ENCODE data around the gene NAALADL2. TPM values are rescaled to one million over a fixed set of nuclear protein-coding genes. Genes with fewer than 3 reads are reported as not detected.
A peak's percentile ranks its signal among the peaks of the same experiment; 100 is the strongest.

Gene NAALADL2
- polyA plus RNA-seq, 1 experiment = 6.3 TPM

- ChIA-PET CTCF (no interaction called here), POLR2A (interaction anchor here (1.1 kb wide), 1 partner anchor 12 kb away, joined by 5 read pairs; no protein-coding TSS in a partner anchor)
- Histone ChIP-seq H3K27me3 (ENCODE audit: control insufficient read depth, insufficient read depth, low read length) (no peaks in the 10 kb centered on the region), H3K27ac (ENCODE audit: low read depth, low read length) (no peak overlapping the region), H3K4me3 (ENCODE audit: low read depth, low read length) (no peak overlapping the region), H3K9me3 (ENCODE audit: control insufficient read depth, insufficient read depth, low read length) (peaks cover 3% of the 10 kb centered on the region; the same call in 1 of the 2 replicates)
- TF ChIP-seq CTCF (IDR thresholded peaks at IDR 0.05; ENCODE audit: low read depth, low read length) = no peak
- DNase-seq (ENCODE audit: low read depth, low spot score) = peak; percentile 80
Measured at GRCh38 chr3:175398676-175399075, 539.5 kb downstream of the NAALADL2 start.

GRCh38 chr3:175399156-175399840 is 540.2 kb downstream of the NAALADL2 start:
- ChIA-PET POLR2A (interaction anchor here (1.1 kb wide), 1 partner anchor 11 kb away, joined by 5 read pairs; no protein-coding TSS in a partner anchor), CTCF (no interaction called here)
- no peak for TF ChIP-seq CTCF (IDR thresholded peaks at IDR 0.05; ENCODE audit: low read depth, low read length)
- Histone ChIP-seq H3K9me3 (ENCODE audit: control insufficient read depth, insufficient read depth, low read length) (peaks cover 3% of the 10 kb centered on the region; the same call in 1 of the 2 replicates), H3K4me3 (ENCODE audit: low read depth, low read length) (no peak overlapping the region), H3K27ac (ENCODE audit: low read depth, low read length) (peak overlapping the region; percentile 76), H3K27me3 (ENCODE audit: control insufficient read depth, insufficient read depth, low read length) (no peaks in the 10 kb centered on the region)
- DNase-seq (ENCODE audit: low read depth, low spot score) = no peak

GRCh38 chr3:175404027-175404426 is 544.9 kb downstream of the NAALADL2 start:
- Histone ChIP-seq H3K27me3 (ENCODE audit: control insufficient read depth, insufficient read depth, low read length) (no peaks in the 10 kb centered on the region), H3K4me3 (ENCODE audit: low read depth, low read length) (no peak overlapping the region), H3K27ac (ENCODE audit: low read depth, low read length) (no peak overlapping the region), H3K9me3 (ENCODE audit: control insufficient read depth, insufficient read depth, low read length) (no peaks in the 10 kb centered on the region)
- no peak for DNase-seq (ENCODE audit: low read depth, low spot score)
- TF ChIP-seq CTCF (IDR thresholded peaks at IDR 0.05; ENCODE audit: low read depth, low read length) = no peak
- POLR2A ChIA-PET = no interaction called here
- CTCF ChIA-PET = no interaction called here

- no peak for DNase-seq (ENCODE audit: low read depth, low spot score)
- Histone ChIP-seq H3K27me3 (ENCODE audit: control insufficient read depth, insufficient read depth, low read length) (no peaks in the 10 kb centered on the region), H3K27ac (ENCODE audit: low read depth, low read length) (no peak overlapping the region), H3K4me3 (ENCODE audit: low read depth, low read length) (no peak overlapping the region), H3K9me3 (ENCODE audit: control insufficient read depth, insufficient read depth, low read length) (no peaks in the 10 kb centered on the region)
- TF ChIP-seq CTCF (IDR thresholded peaks at IDR 0.05; ENCODE audit: low read depth, low read length) = no peak
- POLR2A ChIA-PET = no interaction called here
- CTCF ChIA-PET = no interaction called here
Measured at GRCh38 chr3:175404621-175405020, 545.5 kb downstream of the NAALADL2 start.

GRCh38 chr3:175410251-175410650 is 551.1 kb downstream of the NAALADL2 start:
- Histone ChIP-seq H3K4me3 (ENCODE audit: low read depth, low read length) (no peak overlapping the region), H3K9me3 (ENCODE audit: control insufficient read depth, insufficient read depth, low read length) (no peaks in the 10 kb centered on the region), H3K27ac (ENCODE audit: low read depth, low read length) (no peak overlapping the region), H3K27me3 (ENCODE audit: control insufficient read depth, insufficient read depth, low read length) (no peaks in the 10 kb centered on the region)
- ChIA-PET POLR2A (interaction anchor here (0.7 to 1.2 kb wide), 3 partner anchors 11 to 143 kb away, joined by 3 to 5 read pairs (median 3); no protein-coding TSS in a partner anchor), CTCF (no interaction called here)
- TF ChIP-seq CTCF (IDR thresholded peaks at IDR 0.05; ENCODE audit: low read depth, low read length) = no peak
- DNase-seq (ENCODE audit: low read depth, low spot score) = peak; percentile 72
